GM13977 (cell line): ENCODE results near the gene MXRA8.
"Not testable (repeated sequence)": the region's sequence is repeated elsewhere in the genome, so short reads cannot be mapped to it uniquely, and the experiment has no call there.

ENCODE experiments used
- DNase-seq: peaks from one replicate; pipeline ENCODE4 v3.0.0; 2012; ENCODE audit warnings: low spot score
- CTCF ChIP-seq: IDR thresholded peaks from 2 replicates; pipeline ENCODE4 v1.5.1; 2012; ENCODE audit warnings: mild to moderate bottlenecking, control low read depth; ENCODE audit not compliant: insufficient read depth; ENCODE audit errors: extremely low read depth, missing control alignments
- in situ Hi-C: fragments of 300-500 bp; cut with MboI; formaldehyde crosslinking; loops from one replicate; pipeline ENCODE4 v1.12.0; 2022; ENCODE audit warnings: low sequenced_read_pairs, low pct_unique_long_range_greater_than_20kb, mixed read lengths, inconsistent platforms; ENCODE audit not compliant: unreplicated experiment

The MXRA8 gene

GRCh38 chr1:1390675-1391074 is 32.3 kb upstream of the MXRA8 start:
- no peak for DNase-seq
- in situ Hi-C loops: no loop called here
- no peak for TF ChIP-seq CTCF

GRCh38 chr1:1388078-1388472 is 29.7 kb upstream of the MXRA8 start:
- no peak for DNase-seq
- in situ Hi-C loops: no loop called here

GRCh38 chr1:1387098-1388077 is 29.0 kb upstream of the MXRA8 start:
- in situ Hi-C loops: no loop called here

More at GRCh38 chr1:1388078-1388472, 29.7 kb upstream of the MXRA8 start:
- TF ChIP-seq CTCF: no peak

GRCh38 chr1:1385931-1386330 is 27.6 kb upstream of the MXRA8 start:
- in situ Hi-C loops: no loop called here
- no peak for TF ChIP-seq CTCF
- DNase-seq: no peak

More at GRCh38 chr1:1387098-1388077, 29.0 kb upstream of the MXRA8 start:
- no peak for TF ChIP-seq CTCF
- DNase-seq: no peak

- DNase-seq, in situ Hi-C loops: not testable (repeated sequence)
Measured at GRCh38 chr1:1385339-1385738, 27.0 kb upstream of the MXRA8 start.

GRCh38 chr1:1381294-1381693 is 22.9 kb upstream of the MXRA8 start:
- no peak for TF ChIP-seq CTCF
- in situ Hi-C loops: no loop called here
- no peak for DNase-seq

- no peak for DNase-seq
- TF ChIP-seq CTCF: no peak
- in situ Hi-C loops: no loop called here
Measured at GRCh38 chr1:1380860-1381259, 22.5 kb upstream of the MXRA8 start.
